ENCODE results near the gene MPIG6B. TPM values are rescaled to one million over a fixed set of nuclear protein-coding genes. Genes with fewer than 3 reads are reported as not detected.

MPIG6B gene
- total and polyA plus RNA-seq, 2 experiments from 2014 or later: not detected

DNA sequence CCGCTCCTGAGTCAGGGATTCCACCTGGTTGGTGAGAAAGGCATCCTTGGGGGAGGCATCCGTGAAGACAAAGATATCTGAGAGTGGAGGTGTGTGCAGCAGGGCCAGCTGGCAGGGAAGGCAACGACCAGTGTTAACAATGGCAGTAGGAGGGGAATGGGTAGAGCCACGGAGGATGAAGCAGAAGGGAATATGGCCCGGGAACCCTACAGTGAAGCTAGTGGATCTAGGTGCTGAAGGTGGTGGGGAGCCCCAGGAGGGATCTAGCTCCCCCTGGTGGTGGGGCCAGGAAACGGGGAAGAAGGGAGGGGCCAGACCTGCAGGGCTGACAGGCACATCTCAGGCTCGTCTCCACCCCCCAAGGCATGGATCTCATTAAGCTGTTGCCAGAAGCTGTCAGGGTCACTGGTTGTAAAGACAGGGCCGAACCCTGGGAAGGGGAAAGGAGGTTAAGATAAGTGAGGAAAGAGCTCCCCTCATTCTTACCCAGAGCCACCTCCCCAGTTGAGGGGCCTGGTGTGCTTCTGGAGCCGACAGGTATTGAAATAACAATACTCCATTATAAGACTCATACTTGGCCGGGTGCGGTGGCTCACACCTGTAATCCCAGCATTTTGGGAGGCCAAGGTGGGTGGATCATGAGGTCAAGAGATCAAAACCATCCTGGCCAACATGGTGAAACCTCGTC is 46.7 kb downstream of the MPIG6B start:
- DNase-seq (ENCODE audit: low read depth in 1 of 2, low spot score in 1 of 2): peak; percentile 45 to 60
- no peaks in the 10 kb centered on the region for H3K4me1 ChIP-seq (ENCODE audit: low read depth)
- no peaks in the 10 kb centered on the region for H3K9me3 ChIP-seq (ENCODE audit: low read depth)
- no peaks in the 10 kb centered on the region for H3K27me3 ChIP-seq
- H3K36me3 ChIP-seq: no peaks in the 10 kb centered on the region
- H3K4me3 ChIP-seq: no peak overlapping the region
- TF ChIP-seq CTCF (IDR thresholded peaks at IDR 0.05; ENCODE audit: low read depth, low read length): peak; percentile 77
- H3K27ac ChIP-seq: no peak overlapping the region

- no peaks in the 10 kb centered on the region for H3K9me3 ChIP-seq (ENCODE audit: low read depth)
- H3K4me1 ChIP-seq (ENCODE audit: low read depth): no peaks in the 10 kb centered on the region
- H3K36me3 ChIP-seq: no peaks in the 10 kb centered on the region
- TF ChIP-seq CTCF (IDR thresholded peaks at IDR 0.05; ENCODE audit: low read depth, low read length): no peak
- H3K27ac ChIP-seq: no peak overlapping the region
- DNase-seq (ENCODE audit: low read depth in 1 of 2, low spot score in 1 of 2): no peak
- no peak overlapping the region for H3K4me3 ChIP-seq
- no peaks in the 10 kb centered on the region for H3K27me3 ChIP-seq
Observed at GRCh38 chr6:31770860-31771259, 47.7 kb downstream of the MPIG6B start.

- Histone ChIP-seq H3K4me3 (no peak overlapping the region), H3K4me1 (ENCODE audit: low read depth) (peaks cover 11% of the 10 kb centered on the region), H3K9me3 (ENCODE audit: low read depth) (no peaks in the 10 kb centered on the region), H3K36me3 (no peaks in the 10 kb centered on the region), H3K27ac (no peak overlapping the region), H3K27me3 (no peaks in the 10 kb centered on the region)
- TF ChIP-seq CTCF (IDR thresholded peaks at IDR 0.05; ENCODE audit: low read depth, low read length): no peak
- DNase-seq (ENCODE audit: low read depth in 1 of 2, low spot score in 1 of 2): peak in 1 of 2 donors; percentile 65
Observed at GRCh38 chr6:31771992-31772358, 48.8 kb downstream of the MPIG6B start.

DNA sequence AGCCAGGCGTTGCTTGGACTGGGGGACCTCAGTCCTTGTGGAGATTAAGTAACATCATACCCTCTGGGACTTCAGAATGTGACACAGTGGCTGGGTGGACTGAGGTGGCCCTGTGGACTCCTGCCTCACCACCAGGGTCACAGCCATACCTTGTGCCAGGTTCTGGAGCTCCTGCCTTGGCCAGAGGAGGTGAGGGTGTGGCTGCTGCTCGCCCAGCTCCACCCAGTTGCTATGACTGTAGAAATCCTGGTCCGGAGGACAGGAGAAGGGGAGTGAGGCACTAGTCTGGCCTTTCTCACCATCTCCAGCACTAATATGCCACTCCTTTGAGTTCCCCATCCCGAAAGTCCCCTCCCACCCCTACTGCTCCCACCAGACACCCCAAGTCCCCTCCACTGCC is 52.0 kb downstream of the MPIG6B start:
- Histone ChIP-seq H3K9me3 (ENCODE audit: low read depth) (no peaks in the 10 kb centered on the region), H3K27me3 (no peaks in the 10 kb centered on the region), H3K4me3 (no peak overlapping the region), H3K36me3 (no peaks in the 10 kb centered on the region), H3K27ac (peak overlapping the region; percentile 50), H3K4me1 (ENCODE audit: low read depth) (peaks cover 22% of the 10 kb centered on the region)
- no peak for TF ChIP-seq CTCF (IDR thresholded peaks at IDR 0.05; ENCODE audit: low read depth, low read length)
- no peak for DNase-seq (ENCODE audit: low read depth in 1 of 2, low spot score in 1 of 2)

GRCh38 chr6:31775633-31776484 is 52.7 kb downstream of the MPIG6B start:
- H3K4me1 ChIP-seq (ENCODE audit: low read depth): peaks cover 22% of the 10 kb centered on the region
- no peak overlapping the region for H3K4me3 ChIP-seq
- DNase-seq (ENCODE audit: low read depth in 1 of 2, low spot score in 1 of 2): no peak
- no peaks in the 10 kb centered on the region for H3K27me3 ChIP-seq
- H3K36me3 ChIP-seq: no peaks in the 10 kb centered on the region
- peak overlapping the region; percentile 91 for H3K27ac ChIP-seq
- TF ChIP-seq CTCF (IDR thresholded peaks at IDR 0.05; ENCODE audit: low read depth, low read length): no peak
- no peaks in the 10 kb centered on the region for H3K9me3 ChIP-seq (ENCODE audit: low read depth)

Other genes with a start within 250 kb of the MPIG6B start
Only the 30 nearest of the 42 such genes appear.
- not detected in 2 replicates for gene LTA, start 151.1 kb upstream of the MPIG6B start, total RNA-seq
- gene LTA, start 151.1 kb upstream of the MPIG6B start, polyA plus RNA-seq: not detected in 2 replicates
- gene TNF, start 147.8 kb upstream of the MPIG6B start, total RNA-seq: not detected in 2 replicates
- 0.14 TPM in 1 of 2 replicates, not detected in the other for gene TNF, start 147.8 kb upstream of the MPIG6B start, polyA plus RNA-seq
- 0.70 TPM in 1 of 2 replicates, not detected in the other for gene LTB, start 140.9 kb upstream of the MPIG6B start, total RNA-seq
- 0.61 and 1.5 TPM in 2 replicates for gene LTB, start 140.9 kb upstream of the MPIG6B start, polyA plus RNA-seq
- gene LST1, start 137.1 kb upstream of the MPIG6B start, total RNA-seq: 1.7 TPM in 1 of 2 replicates, not detected in the other
- gene LST1, start 137.1 kb upstream of the MPIG6B start, polyA plus RNA-seq: 1.6 TPM in 1 of 2 replicates, not detected in the other
- not detected in 2 replicates for gene NCR3, start 130.4 kb upstream of the MPIG6B start, total RNA-seq
- gene NCR3, start 130.4 kb upstream of the MPIG6B start, polyA plus RNA-seq: not detected in 2 replicates
- 1.2 TPM in 1 of 2 replicates, not detected in the other for gene AIF1, start 108.1 kb upstream of the MPIG6B start, total RNA-seq
- gene AIF1, start 108.1 kb upstream of the MPIG6B start, polyA plus RNA-seq: 1.4 and 1.6 TPM in 2 replicates
- gene PRRC2A, start 102.7 kb upstream of the MPIG6B start, total RNA-seq: 144 and 208 TPM in 2 replicates
- gene PRRC2A, start 102.7 kb upstream of the MPIG6B start, polyA plus RNA-seq: 70.2 and 103 TPM in 2 replicates
- 494 and 510 TPM in 2 replicates for gene BAG6, start 70.7 kb upstream of the MPIG6B start, total RNA-seq
- 115 TPM in 2 replicates for gene BAG6, start 70.7 kb upstream of the MPIG6B start, polyA plus RNA-seq
- gene APOM, start 67.5 kb upstream of the MPIG6B start, total RNA-seq: 2.3 and 2.5 TPM in 2 replicates
- gene APOM, start 67.5 kb upstream of the MPIG6B start, polyA plus RNA-seq: 2.5 and 3.5 TPM in 2 replicates
- gene C6orf47, start 62.6 kb upstream of the MPIG6B start, total RNA-seq: 24.5 and 27.4 TPM in 2 replicates
- gene C6orf47, start 62.6 kb upstream of the MPIG6B start, polyA plus RNA-seq: 22.0 and 29.2 TPM in 2 replicates
- 28.8 and 36.2 TPM in 2 replicates for gene GPANK1, start 58.4 kb upstream of the MPIG6B start, total RNA-seq
- 27.5 and 37.2 TPM in 2 replicates for gene GPANK1, start 58.4 kb upstream of the MPIG6B start, polyA plus RNA-seq
- 310 and 375 TPM in 2 replicates for gene CSNK2B, start 57.3 kb upstream of the MPIG6B start, total RNA-seq
- 277 and 280 TPM in 2 replicates for gene CSNK2B, start 57.3 kb upstream of the MPIG6B start, polyA plus RNA-seq
- 3.9 and 6.8 TPM in 2 replicates for gene LY6G5B, start 53.4 kb upstream of the MPIG6B start, total RNA-seq
- gene LY6G5B, start 53.4 kb upstream of the MPIG6B start, polyA plus RNA-seq: 13.2 and 16.5 TPM in 2 replicates
- gene LY6G5C, start 42.3 kb upstream of the MPIG6B start, total RNA-seq: 0.54 and 1.2 TPM in 2 replicates
- 5.0 and 9.0 TPM in 2 replicates for gene LY6G5C, start 42.3 kb upstream of the MPIG6B start, polyA plus RNA-seq
- 48.0 and 66.3 TPM in 2 replicates for gene ABHD16A, start 20.0 kb upstream of the MPIG6B start, total RNA-seq
- 61.5 and 65.1 TPM in 2 replicates for gene ABHD16A, start 20.0 kb upstream of the MPIG6B start, polyA plus RNA-seq
- not detected in 2 replicates for gene LY6G6F, start 16.5 kb upstream of the MPIG6B start, total RNA-seq
- not detected in 2 replicates for gene LY6G6F, start 16.5 kb upstream of the MPIG6B start, polyA plus RNA-seq
- not detected in 2 replicates for gene LY6G6D, start 8.0 kb upstream of the MPIG6B start, total RNA-seq
- gene LY6G6D, start 8.0 kb upstream of the MPIG6B start, polyA plus RNA-seq: not detected in 2 replicates
- not detected in 2 replicates for gene LY6G6C, start 1.6 kb upstream of the MPIG6B start, total RNA-seq
- 0.24 TPM in 1 of 2 replicates, not detected in the other for gene LY6G6C, start 1.6 kb upstream of the MPIG6B start, polyA plus RNA-seq
- 134 and 138 TPM in 2 replicates for gene DDAH2, start 5.9 kb downstream of the MPIG6B start, total RNA-seq
- gene DDAH2, start 5.9 kb downstream of the MPIG6B start, polyA plus RNA-seq: 154 and 170 TPM in 2 replicates
- gene CLIC1, start 13.2 kb downstream of the MPIG6B start, total RNA-seq: 226 and 274 TPM in 2 replicates
- gene CLIC1, start 13.2 kb downstream of the MPIG6B start, polyA plus RNA-seq: 318 and 326 TPM in 2 replicates
- 6.6 and 39.4 TPM in 2 replicates for gene MSH5, start 16.6 kb downstream of the MPIG6B start, total RNA-seq
- 7.4 and 16.4 TPM in 2 replicates for gene MSH5, start 16.6 kb downstream of the MPIG6B start, polyA plus RNA-seq
- 3.9 and 11.6 TPM in 2 replicates for gene SAPCD1, start 39.3 kb downstream of the MPIG6B start, total RNA-seq
- 2.1 and 4.2 TPM in 2 replicates for gene SAPCD1, start 39.3 kb downstream of the MPIG6B start, polyA plus RNA-seq
- gene VWA7, start 54.0 kb downstream of the MPIG6B start, total RNA-seq: 16.1 and 24.7 TPM in 2 replicates
- gene VWA7, start 54.0 kb downstream of the MPIG6B start, polyA plus RNA-seq: 9.9 and 12.3 TPM in 2 replicates
- 46.3 and 49.7 TPM in 2 replicates for gene VARS1, start 72.4 kb downstream of the MPIG6B start, total RNA-seq
- gene VARS1, start 72.4 kb downstream of the MPIG6B start, polyA plus RNA-seq: 51.5 and 63.9 TPM in 2 replicates
- gene LSM2, start 83.6 kb downstream of the MPIG6B start, total RNA-seq: 58.9 and 64.2 TPM in 2 replicates
- 76.8 and 88.6 TPM in 2 replicates for gene LSM2, start 83.6 kb downstream of the MPIG6B start, polyA plus RNA-seq
- gene HSPA1L, start 91.9 kb downstream of the MPIG6B start, total RNA-seq: 1.6 and 3.1 TPM in 2 replicates
- 4.5 and 5.2 TPM in 2 replicates for gene HSPA1L, start 91.9 kb downstream of the MPIG6B start, polyA plus RNA-seq
- gene HSPA1A, start 92.2 kb downstream of the MPIG6B start, total RNA-seq: 122 and 167 TPM in 2 replicates
- 51.2 and 92.3 TPM in 2 replicates for gene HSPA1A, start 92.2 kb downstream of the MPIG6B start, polyA plus RNA-seq
- 184 and 226 TPM in 2 replicates for gene HSPA1B, start 104.4 kb downstream of the MPIG6B start, total RNA-seq
- gene HSPA1B, start 104.4 kb downstream of the MPIG6B start, polyA plus RNA-seq: 88.0 and 88.8 TPM in 2 replicates
- gene NEU1, start 139.4 kb downstream of the MPIG6B start, total RNA-seq: 26.6 and 34.9 TPM in 2 replicates
- gene NEU1, start 139.4 kb downstream of the MPIG6B start, polyA plus RNA-seq: 27.3 and 27.6 TPM in 2 replicates
- gene SLC44A4, start 155.6 kb downstream of the MPIG6B start, total RNA-seq: not detected in 2 replicates
- gene SLC44A4, start 155.6 kb downstream of the MPIG6B start, polyA plus RNA-seq: 0.60 TPM in 1 of 2 replicates, not detected in the other

Data from cardiac muscle cell (in vitro differentiated cells and primary cell).